ENCODE measurements around the gene CFAP157.
"Not testable (repeated sequence)": the region's sequence is repeated elsewhere in the genome, so short reads cannot be mapped to it uniquely, and the experiment has no call there.

CFAP157 gene

DNA sequence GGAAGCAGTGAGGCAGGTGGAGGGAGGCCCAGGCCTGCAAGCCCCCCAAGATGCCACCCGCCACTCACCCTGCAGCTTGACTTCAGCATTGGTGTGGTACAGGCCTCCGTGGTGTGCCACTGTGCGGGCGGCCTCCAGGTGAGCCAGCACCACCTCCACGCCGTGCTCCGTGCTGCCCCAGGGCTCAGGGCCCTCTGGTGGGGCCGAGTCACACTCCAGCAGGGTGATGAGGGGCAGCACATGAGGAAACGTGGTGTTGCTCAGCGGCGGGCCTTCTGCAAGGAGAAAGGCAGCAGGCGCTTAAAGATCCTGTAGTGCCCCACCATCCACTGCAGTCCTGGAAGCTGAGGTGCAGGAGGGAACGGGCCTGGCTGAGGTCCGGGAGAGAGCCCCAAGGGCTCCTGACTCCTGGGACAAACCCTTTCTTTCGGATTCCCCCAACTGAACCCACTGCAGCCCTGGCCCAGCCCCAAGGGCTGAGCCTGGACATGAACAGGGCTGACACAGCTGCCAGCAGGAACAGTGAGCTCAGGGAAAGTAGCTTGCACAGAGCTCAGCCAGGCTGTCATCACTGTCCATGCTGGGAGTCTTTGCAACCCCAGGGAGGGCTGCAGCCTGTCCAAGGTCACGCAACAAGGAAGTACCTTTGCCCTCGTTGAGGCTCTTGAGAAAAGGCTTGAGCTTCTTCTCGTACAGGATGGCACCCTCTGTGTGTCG is 33.0 kb downstream of the CFAP157 start:
- DNase-seq = peak in 1 of 2 donors; percentile 33

DNA sequence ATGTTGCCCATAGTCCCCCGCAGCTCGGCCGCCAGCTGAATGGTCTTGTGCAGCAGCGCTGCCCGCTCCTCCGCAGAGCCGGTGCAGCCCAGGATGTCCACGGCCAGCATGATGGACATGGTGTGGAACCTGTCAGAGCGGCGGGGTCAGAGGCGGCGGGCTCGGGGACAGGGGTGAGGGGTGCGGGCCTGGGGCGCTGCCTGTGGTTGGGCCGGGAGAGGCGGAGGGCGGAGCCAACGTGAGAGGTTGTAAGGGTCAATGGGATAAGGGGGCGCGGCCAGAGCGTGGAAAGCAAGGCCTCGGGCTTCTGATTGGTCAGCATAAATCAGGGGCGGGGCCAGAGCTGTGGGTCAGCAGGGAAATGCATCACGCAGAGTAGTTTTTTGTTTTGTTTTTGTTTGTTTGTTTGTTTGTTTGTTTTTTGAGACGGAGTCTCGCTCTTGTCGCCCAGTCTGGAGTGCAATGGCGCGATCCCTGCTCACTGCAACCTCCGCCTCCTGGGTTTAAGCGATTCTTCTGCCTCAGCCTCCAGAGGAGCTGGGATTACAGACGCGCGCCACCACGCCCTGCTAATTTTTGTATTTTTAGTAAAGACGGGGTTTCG is 35.1 kb downstream of the CFAP157 start:
- no peak for DNase-seq

DNA sequence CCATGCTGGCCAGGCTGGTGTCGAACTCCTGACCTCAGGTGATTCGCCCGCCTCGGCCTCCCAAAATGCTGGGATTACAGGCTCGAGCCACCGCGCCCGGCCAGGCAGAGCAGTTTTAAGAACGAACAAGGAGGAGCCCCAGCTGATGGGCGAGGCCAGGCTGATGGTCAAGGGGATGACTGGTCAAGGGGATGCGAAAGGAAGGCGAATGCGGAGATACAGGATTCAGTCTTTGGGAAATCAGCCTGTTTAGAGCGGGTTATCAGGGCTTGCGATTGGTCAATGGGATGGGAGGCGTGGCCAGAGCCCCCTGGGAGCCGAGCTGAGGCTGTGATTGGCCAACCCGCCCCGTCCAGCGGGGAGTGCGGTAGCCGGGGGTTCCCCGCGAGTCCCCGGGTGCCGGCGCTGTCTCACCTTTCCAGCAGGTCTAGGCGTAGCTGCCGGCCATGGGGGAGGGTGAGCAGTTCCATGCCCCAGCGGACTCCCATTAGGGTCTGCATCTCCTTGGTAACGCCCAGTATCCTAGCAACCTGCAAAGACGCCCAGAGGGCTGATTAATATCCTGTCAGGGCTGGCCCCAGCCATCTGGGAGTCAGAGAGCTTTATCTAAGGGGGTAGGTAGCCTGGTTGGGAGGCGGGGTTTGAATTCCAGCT is 35.8 kb downstream of the CFAP157 start:
- no peak for DNase-seq

DNA sequence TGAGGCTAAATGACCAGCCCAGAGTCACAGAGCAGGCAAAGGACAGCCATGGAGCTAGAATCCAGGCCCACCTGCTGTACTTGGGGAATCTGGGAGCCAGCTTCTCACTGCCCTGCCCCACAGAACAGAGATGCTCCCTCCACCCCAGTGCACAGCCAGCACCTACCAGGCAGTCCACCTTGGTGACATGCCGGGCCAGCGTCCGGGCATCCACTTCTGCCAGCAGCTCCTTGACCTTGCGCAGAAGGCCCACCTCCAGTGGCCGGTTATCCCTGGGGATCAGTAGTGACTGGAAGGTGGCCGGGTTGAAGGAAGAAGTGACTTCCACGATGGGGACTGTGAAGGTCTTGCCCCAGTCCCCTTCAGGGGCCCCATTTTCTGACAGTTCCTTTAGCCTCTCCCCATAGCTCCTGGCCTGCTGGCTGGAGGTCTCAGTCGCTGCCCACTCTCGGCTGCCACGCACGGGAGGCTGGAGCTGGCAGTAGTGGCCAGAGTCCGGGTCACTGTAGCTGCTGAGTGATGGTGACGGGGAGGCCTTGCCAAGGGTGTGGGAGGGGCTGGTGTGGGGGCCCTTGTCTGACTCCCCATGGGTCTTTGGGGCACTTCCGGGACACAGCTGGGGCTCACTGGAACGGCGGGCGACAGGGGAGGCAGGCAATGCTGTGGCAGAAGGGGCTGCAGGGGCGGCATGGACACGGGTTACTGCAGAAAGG is 37.8 kb downstream of the CFAP157 start:
- no peak for DNase-seq

DNA sequence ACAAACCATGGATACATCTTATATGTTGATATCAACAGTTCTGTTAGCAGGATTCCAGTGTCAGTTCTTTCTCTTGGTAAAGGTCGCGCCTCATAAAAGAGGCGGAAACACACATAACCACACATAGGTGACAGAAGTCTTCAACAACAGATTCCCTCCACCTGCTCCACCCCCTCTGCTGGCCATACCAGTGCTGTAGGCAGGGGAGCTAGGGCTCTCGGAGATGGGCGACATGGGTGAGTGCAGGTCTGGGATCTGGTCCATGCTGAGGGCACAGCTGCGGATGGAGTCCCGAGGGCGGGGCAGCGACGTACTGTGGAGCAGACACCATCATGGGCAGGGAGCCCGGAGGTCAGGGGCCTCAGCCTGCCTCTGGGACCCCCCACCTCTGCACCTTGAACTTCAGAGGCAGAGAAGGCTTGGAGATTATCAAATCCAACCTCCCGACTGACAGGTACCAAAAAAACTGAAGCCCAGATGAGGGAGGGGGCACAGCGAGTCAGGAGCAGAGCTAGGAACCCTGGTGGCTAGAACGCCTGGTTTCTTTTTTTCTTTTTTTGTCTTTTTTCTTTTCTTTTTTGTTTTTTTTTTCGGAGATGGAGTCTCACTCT is 40.3 kb downstream of the CFAP157 start:
- DNase-seq = no peak

DNA sequence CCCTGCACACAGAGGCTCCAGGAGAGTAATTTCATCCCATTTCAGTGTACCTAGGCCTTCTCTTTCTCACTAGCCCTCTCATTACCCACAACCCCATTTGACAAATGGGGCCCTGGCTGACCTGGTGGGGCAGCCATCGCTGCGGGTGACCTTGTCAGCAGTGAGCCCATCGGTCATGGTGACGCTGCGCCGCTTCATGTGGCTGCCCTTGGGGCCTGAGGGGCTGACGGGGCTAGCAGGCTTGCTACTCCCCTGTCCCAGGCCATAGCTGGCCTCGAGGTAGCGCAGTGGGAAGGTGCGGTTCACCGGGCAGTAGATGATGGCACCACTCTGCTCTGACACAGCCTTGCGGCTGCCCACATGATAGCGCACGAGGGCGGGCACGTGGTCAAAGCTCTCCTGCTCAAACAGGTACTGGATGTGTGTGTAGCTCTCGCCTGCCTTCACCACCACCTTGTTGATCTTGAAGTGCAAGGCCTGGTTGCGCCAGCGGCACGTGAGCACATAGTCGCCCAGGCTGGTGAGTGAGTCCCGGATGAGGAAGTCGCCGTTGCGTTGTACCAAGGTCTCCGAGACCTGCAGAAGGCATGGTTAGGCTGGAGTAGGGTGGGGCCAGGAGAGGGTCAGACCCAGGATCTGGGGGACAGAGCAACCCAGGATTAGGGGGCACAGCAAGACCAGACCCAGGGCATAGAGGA is 42.5 kb downstream of the CFAP157 start:
- no peak for DNase-seq

DNA sequence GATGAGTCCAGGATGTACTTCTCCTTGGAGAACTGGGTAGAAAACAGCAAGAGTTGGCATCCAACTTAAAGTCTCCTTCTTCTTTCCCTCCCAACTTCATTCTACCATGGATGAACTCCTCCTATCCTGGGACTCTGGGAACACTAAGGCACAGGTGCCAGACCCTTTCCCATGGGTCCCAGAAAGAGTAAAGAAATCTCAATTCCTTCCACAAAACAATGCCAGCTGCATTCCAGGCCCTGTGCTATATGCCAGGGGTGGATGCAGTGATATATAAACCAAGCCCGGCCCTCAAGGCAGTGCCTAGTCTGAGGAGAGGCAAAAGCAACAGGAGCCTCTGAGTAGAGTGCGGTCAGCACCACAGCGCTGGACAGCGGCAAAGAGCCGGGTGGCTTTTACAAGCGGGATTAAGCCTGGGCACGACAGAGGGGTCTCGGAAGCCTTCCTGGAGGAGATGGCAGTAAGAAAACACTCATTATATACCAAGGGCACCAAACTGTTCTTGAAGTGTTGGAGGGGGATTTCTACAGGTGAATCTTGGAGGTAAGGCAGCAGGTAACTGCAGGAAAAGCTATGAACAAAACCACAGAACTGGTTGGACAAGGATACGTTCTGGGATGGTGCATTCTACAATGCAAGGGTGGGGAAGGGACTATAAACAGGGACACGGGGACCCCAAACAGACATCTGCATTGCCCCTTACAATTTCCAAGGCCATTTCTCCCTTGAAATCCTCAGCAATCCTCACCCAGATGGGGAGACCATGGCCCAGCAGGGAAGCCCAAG is 44.7 kb downstream of the CFAP157 start:
- no peak for DNase-seq

DNA sequence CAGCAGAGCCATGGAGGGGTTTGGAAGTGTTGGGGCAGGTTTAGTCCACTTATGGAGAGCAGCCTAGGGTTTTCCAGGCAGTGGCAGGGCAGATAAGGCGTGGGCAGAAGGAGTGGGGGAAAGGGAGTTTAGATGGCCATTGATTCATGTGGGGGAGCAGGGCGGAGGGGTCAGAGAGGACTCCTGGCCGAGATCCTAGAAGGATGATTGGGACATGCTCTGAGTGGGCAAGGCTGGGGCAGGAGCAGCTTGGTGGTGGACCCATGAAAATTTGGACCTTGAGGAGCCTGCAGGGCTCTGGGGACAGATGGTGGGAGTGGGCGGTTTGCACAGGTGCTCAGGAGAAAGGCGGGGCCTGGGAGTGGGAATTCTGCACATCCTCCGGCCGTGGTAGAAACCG is 46.4 kb downstream of the CFAP157 start:
- DNase-seq = no peak

DNA sequence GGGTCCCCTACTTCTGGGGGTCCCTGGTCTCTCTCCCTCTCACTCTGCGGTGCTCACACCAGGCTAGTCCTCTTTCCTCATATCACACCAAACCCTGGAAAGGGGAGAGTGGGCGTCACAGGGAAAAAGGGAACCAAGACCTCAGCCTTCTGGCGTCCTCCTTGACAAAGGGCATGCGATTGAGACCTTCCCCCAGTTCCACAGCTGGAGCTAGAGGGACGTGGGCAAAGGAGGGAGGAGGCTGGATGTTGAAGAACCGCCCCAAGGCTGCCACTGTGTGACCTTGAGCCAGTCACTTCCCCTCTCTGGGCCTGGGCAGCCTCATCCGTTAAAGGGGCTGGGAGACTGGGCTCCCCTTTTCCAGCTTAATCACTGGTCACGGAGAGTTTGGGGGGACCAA is 46.8 kb downstream of the CFAP157 start:
- peak in 1 of 2 donors; percentile 57 for DNase-seq

DNA sequence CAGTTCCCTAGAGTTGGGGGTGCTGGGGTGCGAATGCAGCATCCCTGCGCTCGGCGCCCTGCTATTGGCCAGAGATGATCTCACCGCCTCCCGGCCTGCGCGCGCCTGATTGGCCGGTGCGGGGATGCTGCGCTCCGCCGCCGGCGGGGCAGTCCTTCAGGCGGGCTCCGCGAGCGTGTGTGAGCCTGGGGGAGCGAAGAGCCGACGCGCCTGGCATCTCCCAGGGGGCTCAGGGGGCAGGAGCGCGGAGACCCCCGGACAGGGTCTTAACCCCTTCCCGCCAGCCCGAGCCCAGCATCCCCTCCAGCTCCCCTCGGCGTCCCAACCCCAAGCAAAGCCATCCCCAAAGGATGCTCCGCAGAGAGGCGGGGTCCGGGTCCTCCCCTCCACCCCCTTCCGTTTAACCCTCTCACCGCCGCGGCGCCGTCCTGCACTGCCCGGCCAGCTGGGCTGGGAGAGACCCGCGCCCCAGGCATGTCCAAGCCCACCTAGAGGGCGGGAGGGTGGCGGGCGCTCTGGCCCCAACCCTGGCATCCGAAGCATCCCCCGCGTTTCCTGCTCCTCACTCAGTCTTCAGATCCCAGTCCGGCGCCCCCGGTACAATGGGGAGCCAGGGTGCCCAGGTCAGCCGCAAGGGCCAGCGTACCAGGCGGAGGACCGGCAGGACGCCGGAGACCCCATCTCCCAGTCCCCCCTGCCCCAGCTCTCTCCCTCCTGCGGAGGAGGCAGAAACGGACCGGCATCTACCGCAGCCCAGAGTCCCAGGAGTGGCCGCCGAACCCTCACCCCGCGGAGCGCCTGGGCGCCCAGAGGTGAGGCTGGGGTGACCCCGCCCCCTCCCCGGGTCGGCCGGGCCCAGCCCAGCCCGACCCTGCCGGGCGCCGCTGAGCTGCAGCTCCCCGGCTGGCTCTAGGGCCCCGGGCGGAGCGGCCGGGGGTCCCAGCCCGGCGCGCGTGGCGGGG is 47.6 kb downstream of the CFAP157 start:
- DNase-seq = no peak

DNA sequence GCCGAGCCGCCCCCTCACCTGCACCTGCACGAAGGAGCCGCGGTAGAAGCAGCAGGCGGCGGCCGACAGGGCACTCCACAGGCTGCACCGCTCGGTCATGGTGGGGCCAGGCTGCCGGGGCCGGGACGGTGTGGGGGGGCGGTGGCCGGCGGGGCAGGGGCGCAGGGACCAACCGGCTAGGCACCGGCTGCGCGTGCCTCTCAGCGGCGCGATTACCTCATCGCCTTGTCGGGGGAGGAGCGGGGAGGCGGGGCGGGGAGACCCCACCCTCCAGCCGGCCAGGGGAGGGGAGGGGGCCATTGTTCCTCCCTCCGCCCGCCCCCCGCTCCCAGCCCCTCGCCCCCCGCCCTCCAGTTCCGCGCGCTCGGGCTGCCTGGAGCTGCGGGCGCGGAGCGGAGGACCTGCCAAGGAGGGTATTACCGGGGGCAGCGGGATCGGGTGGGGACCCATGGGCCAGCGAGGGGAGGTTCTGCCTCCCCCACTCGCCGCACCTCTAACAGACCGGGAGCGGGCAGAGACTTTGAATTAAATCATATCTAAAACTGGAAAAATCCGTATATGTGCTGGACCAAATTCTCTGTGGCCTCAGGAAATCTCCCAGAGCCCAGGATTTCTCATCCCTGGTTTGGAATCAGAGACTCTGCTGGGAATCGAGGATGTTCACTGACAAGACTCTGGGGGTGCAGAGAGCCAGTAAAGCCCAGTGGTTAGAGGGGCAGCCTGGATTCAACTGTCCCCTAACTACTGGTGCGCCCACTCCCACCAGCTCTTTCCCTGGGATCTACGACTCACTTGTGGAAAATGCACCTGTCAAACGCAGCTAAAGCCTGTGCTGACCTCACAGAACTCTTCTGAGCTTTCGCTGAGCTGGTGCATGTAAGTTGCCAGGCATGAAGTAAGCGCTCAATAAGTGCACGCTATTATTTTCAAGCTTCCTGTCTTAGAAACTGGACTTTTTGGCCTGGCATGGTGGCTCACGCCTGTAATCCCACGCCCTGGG is 48.6 kb downstream of the CFAP157 start:
- DNase-seq = no peak

DNA sequence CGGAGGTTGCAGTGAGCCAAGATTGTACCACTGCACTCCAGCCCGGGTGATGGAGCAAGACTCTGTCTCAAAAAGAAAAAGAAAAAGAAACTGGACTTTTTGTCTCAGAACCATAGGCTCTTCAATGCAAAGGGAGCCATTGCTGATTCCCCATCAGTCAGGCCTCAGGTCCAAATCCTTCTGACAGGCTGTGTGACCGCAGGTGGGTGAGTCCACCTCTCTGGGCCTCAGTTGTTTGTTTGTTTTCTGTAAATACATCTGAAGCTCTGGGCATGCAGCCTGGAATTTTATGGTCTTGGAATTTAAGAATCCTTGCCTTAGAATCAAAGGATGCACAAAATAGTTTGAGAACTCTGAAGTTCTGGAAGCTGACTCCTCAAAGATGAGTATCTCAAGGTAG is 49.4 kb downstream of the CFAP157 start:
- no peak for DNase-seq

DNA sequence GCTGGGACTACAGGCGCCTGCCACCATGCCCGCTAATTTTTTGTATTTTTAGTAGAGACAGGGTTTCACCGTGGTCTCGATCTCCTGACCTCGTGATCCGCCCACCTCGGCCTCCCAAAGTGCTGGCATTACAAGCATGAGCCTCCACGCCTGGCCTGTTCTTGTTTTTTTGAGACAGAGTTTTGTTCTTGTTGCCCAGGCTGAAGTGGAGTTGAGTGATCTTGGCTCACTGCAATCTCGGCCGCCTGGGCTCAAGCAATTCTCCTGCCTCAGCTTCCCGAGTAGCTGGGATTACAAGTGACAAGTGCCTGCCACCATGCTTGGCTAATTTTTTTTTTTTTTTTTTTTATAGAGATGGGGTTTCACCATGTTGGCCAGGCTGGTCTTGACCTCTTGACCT is 50.0 kb downstream of the CFAP157 start:
- DNase-seq = not testable (repeated sequence)

DNA sequence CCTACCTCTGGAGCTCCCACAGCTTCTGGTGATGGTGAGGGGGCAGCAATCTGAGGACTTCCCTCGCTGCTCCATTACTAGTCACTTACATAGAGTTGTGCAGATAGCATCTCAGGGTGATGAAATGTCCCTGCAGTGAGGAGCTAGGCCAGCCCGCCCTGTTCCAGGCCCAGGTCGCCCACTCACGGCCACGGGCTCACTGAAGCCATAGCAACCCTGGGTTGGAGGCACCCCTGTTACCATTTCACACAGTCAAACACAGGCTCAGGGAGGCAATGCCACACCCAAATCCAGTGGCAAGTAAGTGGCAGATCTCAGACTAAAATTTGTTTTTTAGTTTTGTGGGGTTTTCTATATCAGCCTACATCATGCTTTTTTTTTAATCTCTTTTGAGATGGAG is 52.1 kb downstream of the CFAP157 start:
- no peak for DNase-seq

DNA sequence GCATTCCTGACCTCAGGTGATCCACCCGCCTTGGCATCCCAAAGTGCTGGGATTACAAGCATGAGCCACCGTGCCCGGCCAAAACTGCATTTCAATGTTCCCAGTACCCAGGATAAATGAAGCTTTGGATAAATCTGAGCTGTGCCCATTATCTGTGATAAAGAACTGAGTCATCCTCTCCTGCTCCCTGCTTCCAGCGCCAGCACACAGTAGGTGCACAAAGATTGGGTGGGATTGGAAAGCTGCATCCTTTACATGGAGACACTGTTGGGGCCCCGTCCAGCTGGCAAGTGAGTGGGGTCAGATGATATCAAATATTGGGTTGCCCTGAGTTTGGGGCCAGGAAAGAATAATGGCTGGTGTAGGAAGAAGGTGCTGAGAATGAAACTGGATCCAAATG is 54.3 kb downstream of the CFAP157 start:
- no peak for DNase-seq

DNA sequence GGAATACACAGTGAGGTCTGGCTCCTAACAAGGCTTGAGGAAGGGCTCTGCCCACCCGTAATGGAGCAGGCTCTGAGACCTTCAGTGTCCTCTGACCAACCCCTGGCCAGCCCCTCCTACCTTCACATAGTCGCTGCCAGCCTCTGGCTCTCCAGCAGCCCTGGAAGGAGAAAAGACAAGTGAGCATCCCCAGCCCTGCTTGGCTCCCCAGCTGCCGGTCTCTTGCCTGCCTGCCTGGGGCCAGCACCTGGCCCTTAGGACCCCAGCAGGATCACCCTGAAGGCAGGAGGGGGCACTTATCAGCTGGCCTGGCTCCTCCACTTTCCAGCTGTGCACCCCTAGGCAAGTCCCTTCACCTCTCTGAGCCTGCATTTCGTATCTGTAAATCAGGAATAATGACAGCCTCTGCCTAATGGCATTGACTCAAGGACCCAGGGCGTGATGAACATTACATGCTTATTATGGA is 54.7 kb downstream of the CFAP157 start:
- no peak for DNase-seq

DNA sequence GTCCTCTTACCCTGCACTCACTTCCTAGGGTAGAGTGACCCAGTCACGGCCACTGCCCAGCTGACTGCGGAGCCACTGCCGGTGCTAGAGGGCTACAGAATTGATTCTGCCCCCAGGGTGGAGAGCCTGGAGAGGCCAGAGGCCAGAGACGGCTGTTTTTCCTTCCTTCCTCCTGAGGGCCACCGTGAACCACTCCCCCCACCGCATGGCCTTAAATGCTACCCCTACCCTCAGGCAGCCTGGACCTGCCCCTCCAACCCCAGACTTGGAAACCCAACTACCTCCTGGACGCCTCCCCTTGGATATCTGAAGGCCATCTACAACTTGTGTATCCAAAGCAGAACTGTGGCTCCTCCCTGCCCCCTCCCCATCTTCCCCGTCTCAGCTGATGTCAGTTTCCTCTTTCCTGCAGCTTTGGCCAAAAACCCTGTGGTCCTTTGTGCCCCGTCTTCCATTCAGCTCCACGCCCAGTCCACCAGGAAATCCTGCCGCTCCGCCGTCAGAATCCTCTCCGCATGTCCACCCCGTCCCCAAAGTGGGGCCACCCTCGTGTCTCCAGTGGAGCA is 55.4 kb downstream of the CFAP157 start:
- peak in 1 of 2 donors; percentile 61 for DNase-seq

DNA sequence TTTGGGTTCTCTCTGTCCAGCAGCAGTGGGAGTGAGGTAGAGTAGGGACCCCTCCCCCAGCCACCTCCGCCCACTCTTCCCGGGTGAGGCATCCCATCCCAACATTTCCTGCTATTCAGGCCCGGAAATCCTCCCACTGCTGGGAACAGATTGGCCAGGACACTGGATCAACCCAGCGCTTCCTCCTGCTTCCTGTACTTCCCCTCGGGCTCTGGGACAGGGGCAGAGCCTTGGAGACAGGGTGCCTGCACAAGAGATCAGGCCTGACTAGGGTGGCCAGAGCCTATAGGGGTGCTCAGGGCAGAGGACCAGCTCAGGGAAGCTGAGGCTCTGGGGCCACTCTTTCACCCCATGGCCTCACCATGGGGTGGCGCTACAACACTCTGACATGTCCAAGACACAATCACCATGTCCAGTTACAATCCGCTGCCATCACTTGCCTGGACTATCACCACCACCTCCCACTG is 57.2 kb downstream of the CFAP157 start:
- peak; percentile 69 to 71 for DNase-seq

DNA sequence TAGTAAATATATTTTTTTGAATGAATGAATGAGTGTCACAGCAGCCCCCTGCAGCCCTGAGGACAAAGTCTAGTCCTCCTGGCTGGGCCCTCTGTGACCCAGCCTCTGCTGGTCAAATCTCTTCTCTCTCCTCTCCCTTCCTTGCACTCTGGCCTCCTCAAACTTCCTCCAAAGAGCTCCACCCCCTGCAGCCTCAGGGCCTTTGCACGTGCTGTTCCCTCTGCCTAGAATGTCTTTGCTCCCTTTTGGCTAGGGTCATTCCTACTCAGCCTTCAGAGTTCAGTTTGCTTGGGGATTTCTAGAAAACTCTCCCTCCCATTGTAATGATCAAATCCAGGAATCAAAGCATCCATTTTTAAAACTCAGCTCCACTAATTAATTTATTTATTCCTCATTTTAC is 58.6 kb downstream of the CFAP157 start:
- DNase-seq = no peak
